NCI-H146 (cell line): ENCODE data around the gene IL17F.
A peak's percentile ranks its signal among the peaks of the same experiment; 100 is the strongest.
"Not testable (repeated sequence)": the region's sequence is repeated elsewhere in the genome, so short reads cannot be mapped to it uniquely, and the experiment has no call there.

ENCODE experiments used
- DNase-seq: peaks from one replicate; lab custom pipeline; 2025; lab: John Stamatoyannopoulos, UW

IL17F gene

GRCh38 chr6:52245425-52245824 is 1.1 kb upstream of the IL17F start:
- DNase-seq: no peak

- no peak for DNase-seq
Observed at GRCh38 chr6:52243282-52243893, 912 bp downstream of the IL17F start.

- no peak for DNase-seq
Observed at GRCh38 chr6:52241819-52242218, 2.5 kb downstream of the IL17F start.

- DNase-seq: peak; percentile 24
Observed at GRCh38 chr6:52233975-52234823, 10.1 kb downstream of the IL17F start.

- DNase-seq: no peak
Observed at GRCh38 chr6:52233005-52233404, 11.3 kb downstream of the IL17F start.

- DNase-seq: no peak
Observed at GRCh38 chr6:52231406-52232127, 12.7 kb downstream of the IL17F start.

- no peak for DNase-seq
Observed at GRCh38 chr6:52230685-52231084, 13.6 kb downstream of the IL17F start.

GRCh38 chr6:52227495-52227894 is 16.8 kb downstream of the IL17F start:
- no peak for DNase-seq

- DNase-seq: no peak
Observed at GRCh38 chr6:52221302-52221701, 23.0 kb downstream of the IL17F start.

GRCh38 chr6:52217761-52218160 is 26.5 kb downstream of the IL17F start:
- DNase-seq: no peak

- no peak for DNase-seq
Observed at GRCh38 chr6:52216932-52217575, 27.2 kb downstream of the IL17F start.

- no peak for DNase-seq
Observed at GRCh38 chr6:52215787-52216186, 28.5 kb downstream of the IL17F start.

GRCh38 chr6:52213127-52213526 is 31.2 kb downstream of the IL17F start:
- no peak for DNase-seq

GRCh38 chr6:52210227-52210626 is 34.1 kb downstream of the IL17F start:
- no peak for DNase-seq

- no peak for DNase-seq
Observed at GRCh38 chr6:52209770-52210169, 34.5 kb downstream of the IL17F start.

GRCh38 chr6:52208612-52209011 is 35.7 kb downstream of the IL17F start:
- DNase-seq: no peak

GRCh38 chr6:52207066-52207465 is 37.2 kb downstream of the IL17F start:
- DNase-seq: no peak

- no peak for DNase-seq
Observed at GRCh38 chr6:52201493-52201892, 42.8 kb downstream of the IL17F start.

- no peak for DNase-seq
Observed at GRCh38 chr6:52201046-52201445, 43.3 kb downstream of the IL17F start.

GRCh38 chr6:52200088-52200487 is 44.2 kb downstream of the IL17F start:
- not testable (repeated sequence) for DNase-seq

- DNase-seq: no peak
Observed at GRCh38 chr6:52195886-52196285, 48.4 kb downstream of the IL17F start.

GRCh38 chr6:52191824-52192223 is 52.5 kb downstream of the IL17F start:
- no peak for DNase-seq
